Smooth muscle cell (in vitro differentiated cells): ENCODE data around the gene RPS16. TPM values are rescaled to one million over a fixed set of nuclear protein-coding genes. Genes with fewer than 3 reads are reported as not detected.

ENCODE experiments used
- DNase-seq: peaks from one replicate; lab custom pipeline; 2025; ENCODE audit not compliant: unreplicated experiment; lab: John Stamatoyannopoulos, UW
- H2AFZ ChIP-seq: fragments of 200-600 bp; sonication (generic); 2 replicates; pipeline ENCODE4 v1.6.0; 2016; ENCODE audit warnings: antibody characterized with exemption, low read depth, mild to moderate bottlenecking
- H3F3A ChIP-seq: fragments of 200-600 bp; sonication (generic); 2 replicates; pipeline ENCODE4 v1.6.0; 2017; ENCODE audit warnings: antibody characterized with exemption, low read depth
- H3K27ac ChIP-seq: fragments of 200-600 bp; sonication (generic); 2 replicates; pipeline ENCODE4 v1.5.1; 2016; ENCODE audit warnings: low read depth, mild to moderate bottlenecking
- H3K27me3 ChIP-seq: fragments of 200-600 bp; sonication (generic); 2 replicates; pipeline ENCODE4 v1.6.1; 2016; ENCODE audit warnings: low read depth, mild to moderate bottlenecking
- H3K36me3 ChIP-seq: fragments of 200-600 bp; sonication (generic); 2 replicates; pipeline ENCODE4 v1.5.1; 2016; ENCODE audit warnings: low read depth
- H3K4me1 ChIP-seq: fragments of 200-600 bp; sonication (generic); 2 replicates; pipeline ENCODE4 v1.5.1; 2016; ENCODE audit warnings: low read depth
- H3K4me2 ChIP-seq: fragments of 200-600 bp; sonication (generic); 2 replicates; pipeline ENCODE4 v1.6.0; 2016; ENCODE audit warnings: mild to moderate bottlenecking
- H3K4me3 ChIP-seq: fragments of 200-600 bp; sonication (generic); 2 replicates; pipeline ENCODE4 v1.5.1; 2016; ENCODE audit warnings: mild to moderate bottlenecking
- H3K79me2 ChIP-seq: fragments of 200-600 bp; sonication (generic); 2 replicates; pipeline ENCODE4 v1.6.0; 2016; ENCODE audit warnings: low read depth, mild to moderate bottlenecking
- H3K9ac ChIP-seq: fragments of 200-600 bp; sonication (generic); 2 replicates; pipeline ENCODE4 v1.6.0; 2016; ENCODE audit warnings: low read depth
- H3K9me3 ChIP-seq: fragments of 200-600 bp; sonication (generic); replicated peaks from 2 replicates; pipeline ENCODE4 v1.5.1; 2016; ENCODE audit warnings: low read depth
- H4K20me1 ChIP-seq: fragments of 200-600 bp; sonication (generic); 2 replicates; pipeline ENCODE4 v1.6.0; 2016; ENCODE audit warnings: low read depth
- WGBS: methylation state at CpG from one replicate; pipeline ENCODE4 v1.1.7; 2016; ENCODE audit warnings: low lambda C conversion rate; 5-methylcytosine and 5-hydroxymethylcytosine counted together
- polyA plus RNA-seq: library from polyadenylated mRNA; unstranded; fragments of >200 nt; fragmentation: Nextera tagmentation; extraction: Ambion mirVana; gene quantifications from 2 replicates; pipeline ENCODE4 v1.2.1, GENCODE V29; 2016
- total RNA-seq: library from RNA; depleted of rRNA; stranded (reverse); fragments of >200 nt; gene quantifications from 2 replicates; pipeline ENCODE4 v1.2.3, GENCODE V29; 2014
- TF ChIP-seq, protein P1 (sequence below): fragments of 200-600 bp; sonication (generic); IDR thresholded peaks from 2 replicates; pipeline ENCODE4 v1.5.1; 2017; ENCODE audit warnings: borderline replicate concordance, mild to moderate bottlenecking, antibody characterized with exemption; ENCODE audit not compliant: insufficient read depth, poor library complexity, severe bottlenecking

The RPS16 gene
- total and polyA plus RNA-seq, 2 experiments from 2014 or later = 97.1 to 539 TPM

GRCh38 chr19:39402346-39403300 is 33.1 kb downstream of the RPS16 start:
- DNase-seq = peak; percentile 86
- Histone ChIP-seq H3K9ac (peak overlapping the region; percentile 99), H2AFZ (no peak overlapping the region), H3K36me3 (no peaks in the 10 kb centered on the region), H3K79me2 (peaks cover 9% of the 10 kb centered on the region), H3F3A (peaks cover 39% of the 10 kb centered on the region), H3K9me3 (no peaks in the 10 kb centered on the region), H3K27ac (peak overlapping the region; percentile 100), H3K4me3 (peak overlapping the region; percentile 62), H3K4me2 (peak overlapping the region; percentile 98), H3K27me3 (no peaks in the 10 kb centered on the region), H4K20me1 (peaks cover 9% of the 10 kb centered on the region), H3K4me1 (peaks cover 17% of the 10 kb centered on the region)
- WGBS = 5% methylated on average over 49 of the region's 59 CpGs
- TF ChIP-seq, protein P1, sequence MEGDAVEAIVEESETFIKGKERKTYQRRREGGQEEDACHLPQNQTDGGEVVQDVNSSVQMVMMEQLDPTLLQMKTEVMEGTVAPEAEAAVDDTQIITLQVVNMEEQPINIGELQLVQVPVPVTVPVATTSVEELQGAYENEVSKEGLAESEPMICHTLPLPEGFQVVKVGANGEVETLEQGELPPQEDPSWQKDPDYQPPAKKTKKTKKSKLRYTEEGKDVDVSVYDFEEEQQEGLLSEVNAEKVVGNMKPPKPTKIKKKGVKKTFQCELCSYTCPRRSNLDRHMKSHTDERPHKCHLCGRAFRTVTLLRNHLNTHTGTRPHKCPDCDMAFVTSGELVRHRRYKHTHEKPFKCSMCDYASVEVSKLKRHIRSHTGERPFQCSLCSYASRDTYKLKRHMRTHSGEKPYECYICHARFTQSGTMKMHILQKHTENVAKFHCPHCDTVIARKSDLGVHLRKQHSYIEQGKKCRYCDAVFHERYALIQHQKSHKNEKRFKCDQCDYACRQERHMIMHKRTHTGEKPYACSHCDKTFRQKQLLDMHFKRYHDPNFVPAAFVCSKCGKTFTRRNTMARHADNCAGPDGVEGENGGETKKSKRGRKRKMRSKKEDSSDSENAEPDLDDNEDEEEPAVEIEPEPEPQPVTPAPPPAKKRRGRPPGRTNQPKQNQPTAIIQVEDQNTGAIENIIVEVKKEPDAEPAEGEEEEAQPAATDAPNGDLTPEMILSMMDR = no peak

GRCh38 chr19:39401549-39402345 is 34.0 kb downstream of the RPS16 start:
- Histone ChIP-seq H3K4me3 (peak overlapping the region; percentile 62), H3K36me3 (no peaks in the 10 kb centered on the region), H3K27me3 (no peaks in the 10 kb centered on the region), H3K9ac (peak overlapping the region; percentile 99), H3K9me3 (no peaks in the 10 kb centered on the region), H3K4me1 (peaks cover 17% of the 10 kb centered on the region), H3K79me2 (no peaks in the 10 kb centered on the region), H3F3A (peaks cover 33% of the 10 kb centered on the region), H3K27ac (peak overlapping the region; percentile 100), H4K20me1 (peaks cover under 1% of the 10 kb centered on the region), H2AFZ (no peak overlapping the region), H3K4me2 (peak overlapping the region; percentile 98)
- DNase-seq = no peak
- WGBS = 31% methylated on average over 25 of the region's 25 CpGs
- TF ChIP-seq, protein P1 = no peak

GRCh38 chr19:39401070-39401548 is 34.6 kb downstream of the RPS16 start:
- WGBS = 46% methylated on average over 4 of the region's 4 CpGs
- no peaks in the 10 kb centered on the region for H3K36me3 ChIP-seq
- H2AFZ ChIP-seq = no peak overlapping the region
- H3K9me3 ChIP-seq = no peaks in the 10 kb centered on the region
- no peaks in the 10 kb centered on the region for H3K27me3 ChIP-seq
- peak overlapping the region; percentile 99 for H3K9ac ChIP-seq
- H3K4me3 ChIP-seq = no peak overlapping the region
- H3F3A ChIP-seq = peaks cover 33% of the 10 kb centered on the region
- H3K27ac ChIP-seq = peak overlapping the region; percentile 100
- H4K20me1 ChIP-seq = no peaks in the 10 kb centered on the region
- peaks cover 17% of the 10 kb centered on the region for H3K4me1 ChIP-seq
- peak overlapping the region; percentile 98 for H3K4me2 ChIP-seq
- no peaks in the 10 kb centered on the region for H3K79me2 ChIP-seq
- no peak for DNase-seq
- TF ChIP-seq, protein P1 = no peak
